H1 (cell line): ENCODE measurements around the gene CDH12. TPM values are rescaled to one million over a fixed set of nuclear protein-coding genes. Genes with fewer than 3 reads are reported as not detected.

Source experiments
- CTCF ChIA-PET: fragments of 300-600 bp; sonication (Branson Sonifier 250); formaldehyde crosslinking; loops from one replicate; lab custom pipeline; 2021; ENCODE audit not compliant: partially characterized antibody; lab: Charles Lee
- POLR2A ChIA-PET: fragments of 300-600 bp; sonication (Branson Sonifier 250); formaldehyde crosslinking; loops from one replicate; lab custom pipeline; 2021; ENCODE audit warnings: inconsistent platforms; ENCODE audit not compliant: partially characterized antibody; lab: Charles Lee
- DNase-seq, 2 experiments: peaks; one replicate each; pipeline versions ENCODE4 v3.0.0 to v3.0.0-alpha.2; 2010 to 2022; ENCODE audit warnings: low spot score in 2 of 2, low read depth in 1 of 2, mixed read lengths in 1 of 2
- FAIRE-seq: peaks from 2 replicates; lab custom pipeline; 2011; peaks lifted over from hg19 to GRCh38; lab: Jason Lieb, UNC
- H2AFZ ChIP-seq: 2 replicates; pipeline ENCODE4 v1.8.1; 2012; ENCODE audit warnings: low read length, inconsistent platforms
- H2AK5ac ChIP-seq: 2 replicates; pipeline ENCODE4 v1.6.1; 2013; ENCODE audit warnings: low read depth, low read length
- H2BK120ac ChIP-seq: replicated peaks from 2 replicates; pipeline ENCODE3; 2013; ENCODE audit warnings: low read depth, low read length, inconsistent platforms
- H2BK12ac ChIP-seq: 2 replicates; pipeline ENCODE4 v1.6.1; 2013; ENCODE audit warnings: low read depth, low read length
- H2BK15ac ChIP-seq: 2 replicates; pipeline ENCODE4 v1.6.1; 2013; ENCODE audit warnings: low read length
- H2BK20ac ChIP-seq: 2 replicates; pipeline ENCODE4 v1.6.1; 2013; ENCODE audit warnings: low read length
- H2BK5ac ChIP-seq: 2 replicates; pipeline ENCODE4 v1.6.1; 2013; ENCODE audit warnings: low read depth, low read length
- H3K14ac ChIP-seq: 2 replicates; pipeline ENCODE4 v1.6.1; 2013; ENCODE audit warnings: inconsistent platforms; ENCODE audit not compliant: insufficient read length
- H3K18ac ChIP-seq: 2 replicates; pipeline ENCODE4 v1.6.1; 2013; ENCODE audit warnings: low read length; ENCODE audit errors: extremely low read depth
- H3K23ac ChIP-seq: 2 replicates; pipeline ENCODE4 v1.6.1; 2013; ENCODE audit warnings: inconsistent platforms; ENCODE audit not compliant: insufficient read length
- H3K23me2 ChIP-seq: 2 replicates; pipeline ENCODE4 v1.6.1; 2013; ENCODE audit warnings: low read depth, low read length
- H3K27ac ChIP-seq: 2 replicates; pipeline ENCODE4 v1.6.1; 2011; ENCODE audit warnings: low read depth, low read length, inconsistent platforms
- H3K27me3 ChIP-seq, 4 experiments: replicated peaks in 1 of 4; 1 replicate in 1 of 4; 2 replicates in 3 of 4; pipeline versions ENCODE4 v1.6.1 to v1.8.1; 2011 to 2013; ENCODE audit warnings: low read length in 3 of 4, mild to moderate bottlenecking in 3 of 4, inconsistent platforms in 2 of 4, mixed read lengths in 2 of 4, moderate library complexity in 1 of 4; ENCODE audit not compliant: control insufficient read depth in 3 of 4, insufficient read depth in 3 of 4; ENCODE audit errors: extremely low read depth in 1 of 4
- H3K36me3 ChIP-seq, 4 experiments: 2 replicates each; pipeline versions ENCODE4 v1.6.1 to v1.8.1; 2011 to 2013; ENCODE audit warnings: mild to moderate bottlenecking in 4 of 4, low read length in 3 of 4, moderate library complexity in 2 of 4, control low read depth in 1 of 4, inconsistent platforms in 1 of 4; ENCODE audit not compliant: insufficient read depth in 4 of 4, control insufficient read depth in 2 of 4
- H3K4ac ChIP-seq: replicated peaks from 2 replicates; pipeline ENCODE3; 2013; ENCODE audit warnings: low read length, low read depth, mixed read lengths, inconsistent platforms; ENCODE audit not compliant: insufficient read length
- H3K4me1 ChIP-seq, 4 experiments: replicated peaks in 1 of 4; 1 replicate in 1 of 4; 2 replicates in 3 of 4; pipeline versions ENCODE4 v1.6.1 to v1.8.1; 2011 to 2013; ENCODE audit warnings: low read length in 3 of 4, inconsistent platforms in 2 of 4, mixed read lengths in 1 of 4; ENCODE audit not compliant: insufficient read depth in 4 of 4, control insufficient read depth in 3 of 4
- H3K4me2 ChIP-seq, 2 experiments: 2 replicates each; pipeline versions ENCODE4 v1.6.1 to v1.8.1; 2011 to 2013; ENCODE audit warnings: low read depth in 2 of 2, low read length in 2 of 2, control low read depth in 1 of 2, inconsistent platforms in 1 of 2, mild to moderate bottlenecking in 1 of 2; ENCODE audit not compliant: insufficient read depth in 1 of 2
- H3K4me3 ChIP-seq, 4 experiments: fragments of 200-600, 300-600 bp in 1 of 4; sonication (generic), shearing (Covaris generic), sonication (Bioruptor Twin) in 1 of 4; 2 replicates each; pipeline versions ENCODE4 v1.5.1 to v1.8.1; 2011 to 2016; ENCODE audit warnings: low read length in 4 of 4, low read depth in 3 of 4, control low read depth in 2 of 4, inconsistent platforms in 2 of 4, mild to moderate bottlenecking in 2 of 4, mixed read lengths in 1 of 4, moderate library complexity in 1 of 4; ENCODE audit not compliant: insufficient read depth in 2 of 4; ENCODE audit errors: extremely low read depth in 1 of 4
- H3K56ac ChIP-seq: replicated peaks from 2 replicates; pipeline ENCODE3; 2013; ENCODE audit warnings: low read depth, mild to moderate bottlenecking, mixed read lengths, low read length, inconsistent platforms; ENCODE audit not compliant: insufficient read length
- H3K79me1 ChIP-seq: 2 replicates; pipeline ENCODE4 v1.6.1; 2013; ENCODE audit warnings: low read depth, low read length, control low read depth
- H3K79me2 ChIP-seq, 2 experiments: 2 replicates each; pipeline versions ENCODE4 v1.6.1 to v1.8.1; 2012 to 2013; ENCODE audit warnings: low read length in 2 of 2, mild to moderate bottlenecking in 2 of 2, inconsistent platforms in 1 of 2; ENCODE audit not compliant: insufficient read depth in 2 of 2, control insufficient read depth in 1 of 2
- H3K9ac ChIP-seq, 4 experiments: replicated peaks in 1 of 4; 1 replicate in 1 of 4; 2 replicates in 3 of 4; pipeline versions ENCODE4 v1.6.1 to v1.8.1; 2011 to 2013; ENCODE audit warnings: low read depth in 3 of 4, low read length in 3 of 4, control low read depth in 2 of 4, mild to moderate bottlenecking in 2 of 4, moderate library complexity in 2 of 4, inconsistent platforms in 1 of 4; ENCODE audit errors: extremely low read depth in 1 of 4
- H3K9me3 ChIP-seq, 2 experiments: 2 replicates each; pipeline versions ENCODE4 v1.6.1 to v1.8.1; 2012 to 2013; ENCODE audit warnings: mild to moderate bottlenecking in 2 of 2, moderate library complexity in 2 of 2, control low read depth in 1 of 2, inconsistent platforms in 1 of 2, low read depth in 1 of 2, low read length in 1 of 2, mixed read lengths in 1 of 2; ENCODE audit not compliant: insufficient read depth in 2 of 2
- H4K20me1 ChIP-seq, 2 experiments: replicated peaks in 1 of 2; 2 replicates each; pipeline versions ENCODE3 to v1.8.1; 2011 to 2013; ENCODE audit warnings: inconsistent platforms in 2 of 2, low read length in 2 of 2, mild to moderate bottlenecking in 1 of 2; ENCODE audit not compliant: insufficient read depth in 2 of 2, control insufficient read depth in 1 of 2
- H4K5ac ChIP-seq: 2 replicates; pipeline ENCODE4 v1.6.1; 2013; ENCODE audit warnings: low read length, low read depth, mixed read lengths, inconsistent platforms; ENCODE audit not compliant: insufficient read length
- H4K8ac ChIP-seq: 2 replicates; pipeline ENCODE4 v1.8.0; 2013; ENCODE audit warnings: mild to moderate bottlenecking, moderate library complexity, low read length, inconsistent platforms; ENCODE audit not compliant: insufficient read depth; ENCODE audit errors: extremely low read depth
- H4K91ac ChIP-seq: replicated peaks from 2 replicates; pipeline ENCODE3; 2013; ENCODE audit warnings: low read length, mixed read lengths, inconsistent platforms; ENCODE audit not compliant: insufficient read length
- CBX8 ChIP-seq: fragments of 300-800, 300-1000 bp; sonication (generic); IDR thresholded peaks from 2 replicates; pipeline ENCODE4 v1.7.1; 2016; ENCODE audit warnings: low read depth, low read length, borderline replicate concordance
- CHD1 ChIP-seq: IDR thresholded peaks from 2 replicates; pipeline ENCODE4 v1.6.1; 2012; ENCODE audit warnings: low read depth, low read length, improper control_type of control experiment
- CTBP2 ChIP-seq: IDR thresholded peaks from 2 replicates; pipeline ENCODE4 v1.7.0; 2011; ENCODE audit warnings: borderline replicate concordance, mild to moderate bottlenecking, moderate library complexity, mixed read lengths, low read length; ENCODE audit not compliant: insufficient read depth, insufficient read length
- EP300 ChIP-seq, 2 experiments: IDR thresholded peaks; 1 replicate in 1 of 2; 2 replicates in 1 of 2; pipeline ENCODE4 v1.6.1; 2011 to 2012; ENCODE audit warnings: low read depth in 2 of 2, low read length in 2 of 2, mild to moderate bottlenecking in 2 of 2, borderline replicate concordance in 1 of 2, inconsistent platforms in 1 of 2, moderate library complexity in 1 of 2
- GTF2F1 ChIP-seq: IDR thresholded peaks from 2 replicates; pipeline ENCODE4 v1.6.1; 2012; ENCODE audit warnings: low read depth, low read length, improper control_type of control experiment, borderline replicate concordance
- HDAC2 ChIP-seq, 2 experiments: fragments of 300-600 bp in 1 of 2; sonication (generic) in 1 of 2; IDR thresholded peaks; 2 replicates each; pipeline ENCODE4 v1.6.1; 2011 to 2012; ENCODE audit warnings: low read depth in 2 of 2, low read length in 2 of 2, mild to moderate bottlenecking in 2 of 2, moderate library complexity in 2 of 2, borderline replicate concordance in 1 of 2, inconsistent platforms in 1 of 2
- HDAC6 ChIP-seq: IDR thresholded peaks from one replicate; pipeline ENCODE4 v1.7.1; 2012; ENCODE audit warnings: low read depth, mild to moderate bottlenecking, inconsistent platforms, low read length, moderate library complexity
- KDM1A ChIP-seq: fragments of 200-600, 300-600 bp; sonication (generic); IDR thresholded peaks from 2 replicates; pipeline ENCODE4 v1.7.1; 2016; ENCODE audit warnings: mild to moderate bottlenecking, low read length, borderline replicate concordance
- KDM4A ChIP-seq: IDR thresholded peaks from one replicate; pipeline ENCODE4 v1.7.1; 2012; ENCODE audit warnings: low read depth, mild to moderate bottlenecking, moderate library complexity, low read length, inconsistent platforms; ENCODE audit not compliant: severe bottlenecking
- MAFK ChIP-seq: IDR thresholded peaks from 2 replicates; pipeline ENCODE4 v1.6.1; 2012; ENCODE audit warnings: low read depth, mild to moderate bottlenecking, improper control_type of control experiment, low read length
- POLR2AphosphoS5 ChIP-seq: IDR thresholded peaks from 2 replicates; pipeline ENCODE4 v1.6.1; 2011; ENCODE audit warnings: low read depth, low read length
- RAD21 ChIP-seq, 2 experiments: IDR thresholded peaks in 1 of 2; conservative IDR thresholded peaks in 1 of 2; 2 replicates each; pipeline ENCODE4 v1.6.1; 2011; ENCODE audit warnings: low read depth in 2 of 2, low read length in 2 of 2, improper control_type of control experiment in 1 of 2, inconsistent platforms in 1 of 2, mild to moderate bottlenecking in 1 of 2, moderate library complexity in 1 of 2
- RFX5 ChIP-seq: IDR thresholded peaks from 2 replicates; pipeline ENCODE4 v1.6.1; 2011; ENCODE audit warnings: low read depth, low read length, improper control_type of control experiment, borderline replicate concordance
- SIRT6 ChIP-seq: IDR thresholded peaks from one replicate; pipeline ENCODE4 v1.7.1; 2012; ENCODE audit warnings: low read length, inconsistent platforms
- TAF7 ChIP-seq: optimal IDR thresholded peaks from 2 replicates; pipeline ENCODE3; 2011; ENCODE audit warnings: low read depth, mild to moderate bottlenecking, inconsistent platforms, low read length, moderate library complexity, borderline replicate concordance
- polyA plus RNA-seq, 7 experiments: library from polyadenylated mRNA; depleted of rRNA in 3 of 7; stranded (reverse) in 5 of 7; unstranded in 2 of 7; fragments of >200 nt in 5 of 7; fragments of 200-250 nt in 2 of 7; gene quantifications; 1 replicate in 5 of 7; 2 replicates in 1 of 7; 4 replicates in 1 of 7; pipeline versions ENCODE4 v1.2.1 to v1.2.3, GENCODE V29; 2011 to 2013; ENCODE audit warnings: missing spikeins in 2 of 7, mixed read lengths in 2 of 7
- total RNA-seq: library from RNA; stranded (reverse); fragmentation: NEBNext Ultra II Directional; extraction: Animal tissue kit (Norgen Biotek cat#: 25700); gene quantifications from 2 replicates; pipeline ENCODE4 v1.2.1, GENCODE V29; 2021

CDH12 gene
- total and polyA plus RNA-seq, 2 of the 8 experiments (the other 6 are each of a cell fraction or from before 2014, with no cell fraction given): 0.03 TPM; not detected in 1

- H3K79me1 ChIP-seq: no peaks in the 10 kb centered on the region
- no peak overlapping the region for H2BK12ac ChIP-seq
- no peaks in the 10 kb centered on the region for H3K79me2 ChIP-seq
- no peak overlapping the region for H3K4me3 ChIP-seq
- no peaks in the 10 kb centered on the region for H3K27me3 ChIP-seq
- no peak overlapping the region for H2BK15ac ChIP-seq
- H3K4me2 ChIP-seq: no peak overlapping the region
- H3K4me1 ChIP-seq: no peaks in the 10 kb centered on the region
- H3K36me3 ChIP-seq: no peaks in the 10 kb centered on the region
- no peaks in the 10 kb centered on the region for H3K23me2 ChIP-seq
- no peak overlapping the region for H3K18ac ChIP-seq
- FAIRE-seq (no peak), DNase-seq (no peak)
- H4K20me1 ChIP-seq: no peaks in the 10 kb centered on the region
- H4K8ac ChIP-seq: no peak overlapping the region
- no peak overlapping the region for H3K23ac ChIP-seq
- no peak overlapping the region for H4K5ac ChIP-seq
- no peak overlapping the region for H3K27ac ChIP-seq
- H2BK5ac ChIP-seq: no peak overlapping the region
- H4K91ac ChIP-seq: no peak overlapping the region
- H2AFZ ChIP-seq: no peak overlapping the region
- no peak overlapping the region for H2BK120ac ChIP-seq
- no peak overlapping the region for H3K14ac ChIP-seq
- no peaks in the 10 kb centered on the region for H3K9me3 ChIP-seq
- no peak overlapping the region for H2AK5ac ChIP-seq
- CTCF ChIA-PET: no interaction called here
- no peak overlapping the region for H2BK20ac ChIP-seq
- H3K56ac ChIP-seq: no peak overlapping the region
- H3K9ac ChIP-seq: no peak overlapping the region
- H3K4ac ChIP-seq: no peak overlapping the region
- POLR2A ChIA-PET: no interaction called here
- TF ChIP-seq KDM1A: no peak
- no peak for TF ChIP-seq CTBP2
- no peak for TF ChIP-seq SIRT6
- TF ChIP-seq HDAC6: no peak
- no peak for TF ChIP-seq CBX8
- no peak for TF ChIP-seq TAF7
- no peak for TF ChIP-seq MAFK
- no peak for TF ChIP-seq EP300 (IDR thresholded peaks at IDR 0.05; ENCODE audit: borderline replicate concordance in 1 of 2, low read depth in 2 of 2, low read length in 2 of 2)
- no peak for TF ChIP-seq RAD21 (IDR thresholded peaks at IDR 0.05 in 1 of 2, conservative IDR thresholded peaks at IDR 0.05 in 1 of 2; ENCODE audit: low read depth in 2 of 2, low read length in 2 of 2)
- no peak for TF ChIP-seq POLR2AphosphoS5
- no peak for TF ChIP-seq KDM4A
- TF ChIP-seq GTF2F1: no peak
- no peak for TF ChIP-seq CHD1
- TF ChIP-seq HDAC2 (IDR thresholded peaks at IDR 0.05; ENCODE audit: borderline replicate concordance in 1 of 2, low read depth in 2 of 2, low read length in 2 of 2): no peak
- TF ChIP-seq RFX5: no peak
Measured at GRCh38 chr5:22567983-22568382, 285.2 kb downstream of the CDH12 start.
